ENCODE results near the gene ZNF497. TPM values are rescaled to one million over a fixed set of nuclear protein-coding genes. Genes with fewer than 3 reads are reported as not detected.

Gene ZNF497
- total and polyA plus RNA-seq, 9 of the 15 experiments (the other 6 are each of a cell fraction or from before 2014, with no cell fraction given), result 0.06 to 0.98 (median 0.44) TPM; not detected in 1

DNA sequence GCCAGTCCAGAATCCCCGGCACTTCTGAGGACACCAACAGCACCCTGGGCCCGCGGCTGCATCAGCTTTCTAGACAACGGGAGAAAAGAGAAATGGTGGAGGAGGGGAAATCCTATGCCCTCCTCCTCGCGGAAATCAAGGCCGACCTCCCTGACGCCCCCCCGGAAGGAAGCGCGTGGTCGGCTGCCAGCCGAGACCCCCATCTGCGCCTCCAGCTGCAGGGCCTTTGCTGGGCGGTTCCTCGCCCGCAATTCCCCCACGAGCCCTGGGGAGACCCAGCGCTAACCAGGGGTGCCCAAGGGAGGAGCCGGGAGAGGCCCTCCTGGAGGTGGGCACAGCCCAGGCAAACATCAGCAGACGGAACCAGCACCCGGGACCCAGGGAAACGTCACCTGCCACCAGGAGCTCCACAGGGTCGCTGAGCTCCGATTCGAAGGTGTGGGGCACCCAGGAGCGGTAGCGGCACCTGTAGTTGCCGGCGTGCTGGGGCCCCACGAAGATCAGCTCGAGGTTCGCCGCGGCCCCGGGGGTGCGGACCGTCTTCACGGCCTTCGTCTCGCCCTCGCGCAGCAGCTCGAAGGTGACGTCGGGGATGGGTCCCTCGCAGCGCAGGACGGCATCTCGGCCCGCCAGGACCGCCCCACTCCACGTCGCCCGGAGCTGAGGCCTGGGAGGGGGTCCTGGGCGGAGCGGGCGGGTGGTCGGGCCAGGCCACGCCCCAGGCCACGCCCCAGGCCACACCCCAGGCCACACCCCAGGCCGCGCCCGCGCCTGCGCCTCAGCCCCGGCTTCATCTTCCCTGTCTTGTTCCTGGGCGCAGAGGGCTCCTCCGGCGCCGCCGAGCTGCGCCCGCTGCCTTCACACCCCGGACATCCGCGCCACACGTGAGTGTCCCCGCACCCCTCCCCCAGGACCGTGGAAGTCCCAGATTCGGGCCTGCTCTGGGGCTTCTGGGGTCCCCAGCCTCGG lies 15.3 kb downstream of the ZNF497 start (continued):
- TF ChIP-seq, protein P1, sequence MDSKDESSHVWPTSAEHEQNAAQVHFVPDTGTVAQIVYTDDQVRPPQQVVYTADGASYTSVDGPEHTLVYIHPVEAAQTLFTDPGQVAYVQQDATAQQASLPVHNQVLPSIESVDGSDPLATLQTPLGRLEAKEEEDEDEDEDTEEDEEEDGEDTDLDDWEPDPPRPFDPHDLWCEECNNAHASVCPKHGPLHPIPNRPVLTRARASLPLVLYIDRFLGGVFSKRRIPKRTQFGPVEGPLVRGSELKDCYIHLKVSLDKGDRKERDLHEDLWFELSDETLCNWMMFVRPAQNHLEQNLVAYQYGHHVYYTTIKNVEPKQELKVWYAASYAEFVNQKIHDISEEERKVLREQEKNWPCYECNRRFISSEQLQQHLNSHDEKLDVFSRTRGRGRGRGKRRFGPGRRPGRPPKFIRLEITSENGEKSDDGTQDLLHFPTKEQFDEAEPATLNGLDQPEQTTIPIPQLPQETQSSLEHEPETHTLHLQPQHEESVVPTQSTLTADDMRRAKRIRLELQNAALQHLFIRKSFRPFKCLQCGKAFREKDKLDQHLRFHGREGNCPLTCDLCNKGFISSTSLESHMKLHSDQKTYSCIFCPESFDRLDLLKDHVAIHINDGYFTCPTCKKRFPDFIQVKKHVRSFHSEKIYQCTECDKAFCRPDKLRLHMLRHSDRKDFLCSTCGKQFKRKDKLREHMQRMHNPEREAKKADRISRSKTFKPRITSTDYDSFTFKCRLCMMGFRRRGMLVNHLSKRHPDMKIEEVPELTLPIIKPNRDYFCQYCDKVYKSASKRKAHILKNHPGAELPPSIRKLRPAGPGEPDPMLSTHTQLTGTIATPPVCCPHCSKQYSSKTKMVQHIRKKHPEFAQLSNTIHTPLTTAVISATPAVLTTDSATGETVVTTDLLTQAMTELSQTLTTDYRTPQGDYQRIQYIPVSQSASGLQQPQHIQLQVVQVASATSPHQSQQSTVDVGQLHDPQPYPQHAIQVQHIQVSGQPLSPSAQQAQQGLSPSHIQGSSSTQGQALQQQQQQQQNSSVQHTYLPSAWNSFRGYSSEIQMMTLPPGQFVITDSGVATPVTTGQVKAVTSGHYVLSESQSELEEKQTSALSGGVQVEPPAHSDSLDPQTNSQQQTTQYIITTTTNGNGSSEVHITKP (IDR thresholded peaks at IDR 0.05; ENCODE audit: partially characterized antibody), result peak; percentile 21
- no peak for TF ChIP-seq SLC30A9 (CRISPR knock-in tag; IDR thresholded peaks at IDR 0.05)
- TF ChIP-seq, protein P2, sequence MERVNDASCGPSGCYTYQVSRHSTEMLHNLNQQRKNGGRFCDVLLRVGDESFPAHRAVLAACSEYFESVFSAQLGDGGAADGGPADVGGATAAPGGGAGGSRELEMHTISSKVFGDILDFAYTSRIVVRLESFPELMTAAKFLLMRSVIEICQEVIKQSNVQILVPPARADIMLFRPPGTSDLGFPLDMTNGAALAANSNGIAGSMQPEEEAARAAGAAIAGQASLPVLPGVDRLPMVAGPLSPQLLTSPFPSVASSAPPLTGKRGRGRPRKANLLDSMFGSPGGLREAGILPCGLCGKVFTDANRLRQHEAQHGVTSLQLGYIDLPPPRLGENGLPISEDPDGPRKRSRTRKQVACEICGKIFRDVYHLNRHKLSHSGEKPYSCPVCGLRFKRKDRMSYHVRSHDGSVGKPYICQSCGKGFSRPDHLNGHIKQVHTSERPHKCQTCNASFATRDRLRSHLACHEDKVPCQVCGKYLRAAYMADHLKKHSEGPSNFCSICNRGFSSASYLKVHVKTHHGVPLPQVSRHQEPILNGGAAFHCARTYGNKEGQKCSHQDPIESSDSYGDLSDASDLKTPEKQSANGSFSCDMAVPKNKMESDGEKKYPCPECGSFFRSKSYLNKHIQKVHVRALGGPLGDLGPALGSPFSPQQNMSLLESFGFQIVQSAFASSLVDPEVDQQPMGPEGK (CRISPR knock-in tag; IDR thresholded peaks at IDR 0.05; ENCODE audit: borderline replicate concordance), result no peak
- no peak for TF ChIP-seq HDAC8 (tag; IDR thresholded peaks at IDR 0.05)
- no peak for TF ChIP-seq TOE1 (IDR thresholded peaks at IDR 0.05; ENCODE audit: borderline replicate concordance)
- TF ChIP-seq TOE1 (CRISPR knock-in tag; IDR thresholded peaks at IDR 0.05; ENCODE audit: borderline replicate concordance, low read depth), result no peak
- no peak for TF ChIP-seq FOXA3 (CRISPR knock-in tag; conservative IDR thresholded peaks at IDR 0.05 in 1 of 2, IDR thresholded peaks at IDR 0.05 in 1 of 2)
- no peak for TF ChIP-seq CBX8 (IDR thresholded peaks at IDR 0.05; ENCODE audit: borderline replicate concordance, extremely low read depth, low read depth, low read length, poor library complexity, severe bottlenecking)
- no peak for TF ChIP-seq TBL1XR1 (IDR thresholded peaks at IDR 0.05; ENCODE audit: low read length in 2 of 2)
- TF ChIP-seq PYGO2 (tag; IDR thresholded peaks at IDR 0.05), result no peak
- TF ChIP-seq, protein P3, sequence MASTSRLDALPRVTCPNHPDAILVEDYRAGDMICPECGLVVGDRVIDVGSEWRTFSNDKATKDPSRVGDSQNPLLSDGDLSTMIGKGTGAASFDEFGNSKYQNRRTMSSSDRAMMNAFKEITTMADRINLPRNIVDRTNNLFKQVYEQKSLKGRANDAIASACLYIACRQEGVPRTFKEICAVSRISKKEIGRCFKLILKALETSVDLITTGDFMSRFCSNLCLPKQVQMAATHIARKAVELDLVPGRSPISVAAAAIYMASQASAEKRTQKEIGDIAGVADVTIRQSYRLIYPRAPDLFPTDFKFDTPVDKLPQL (IDR thresholded peaks at IDR 0.05; ENCODE audit: extremely low read depth, insufficient read length), result no peak
- no peak for TF ChIP-seq ZFP36 (IDR thresholded peaks at IDR 0.05; ENCODE audit: low read depth, low read length, partially characterized antibody)
- peak; percentile 72 for TF ChIP-seq POLR2G (IDR thresholded peaks at IDR 0.05; ENCODE audit: low read depth, low read length)
- TF ChIP-seq NCOA4 (IDR thresholded peaks at IDR 0.05; ENCODE audit: partially characterized antibody), result no peak
- no peak for TF ChIP-seq ZNF717 (CRISPR knock-in tag; IDR thresholded peaks at IDR 0.05)
- TF ChIP-seq, protein P4, sequence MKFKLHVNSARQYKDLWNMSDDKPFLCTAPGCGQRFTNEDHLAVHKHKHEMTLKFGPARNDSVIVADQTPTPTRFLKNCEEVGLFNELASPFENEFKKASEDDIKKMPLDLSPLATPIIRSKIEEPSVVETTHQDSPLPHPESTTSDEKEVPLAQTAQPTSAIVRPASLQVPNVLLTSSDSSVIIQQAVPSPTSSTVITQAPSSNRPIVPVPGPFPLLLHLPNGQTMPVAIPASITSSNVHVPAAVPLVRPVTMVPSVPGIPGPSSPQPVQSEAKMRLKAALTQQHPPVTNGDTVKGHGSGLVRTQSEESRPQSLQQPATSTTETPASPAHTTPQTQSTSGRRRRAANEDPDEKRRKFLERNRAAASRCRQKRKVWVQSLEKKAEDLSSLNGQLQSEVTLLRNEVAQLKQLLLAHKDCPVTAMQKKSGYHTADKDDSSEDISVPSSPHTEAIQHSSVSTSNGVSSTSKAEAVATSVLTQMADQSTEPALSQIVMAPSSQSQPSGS (CRISPR knock-in tag; IDR thresholded peaks at IDR 0.05), result 0 out of 2 replicates have a peak, but pooled peaks have one; percentile 14

Data from K562 (cell line).